GDM1 (cell line): ENCODE measurements around the gene TEKT2.
A peak's percentile ranks its signal among the peaks of the same experiment; 100 is the strongest.

Source experiments
- DNase-seq: peaks from one replicate; lab custom pipeline; 2025; lab: John Stamatoyannopoulos, UW

The TEKT2 gene

DNA sequence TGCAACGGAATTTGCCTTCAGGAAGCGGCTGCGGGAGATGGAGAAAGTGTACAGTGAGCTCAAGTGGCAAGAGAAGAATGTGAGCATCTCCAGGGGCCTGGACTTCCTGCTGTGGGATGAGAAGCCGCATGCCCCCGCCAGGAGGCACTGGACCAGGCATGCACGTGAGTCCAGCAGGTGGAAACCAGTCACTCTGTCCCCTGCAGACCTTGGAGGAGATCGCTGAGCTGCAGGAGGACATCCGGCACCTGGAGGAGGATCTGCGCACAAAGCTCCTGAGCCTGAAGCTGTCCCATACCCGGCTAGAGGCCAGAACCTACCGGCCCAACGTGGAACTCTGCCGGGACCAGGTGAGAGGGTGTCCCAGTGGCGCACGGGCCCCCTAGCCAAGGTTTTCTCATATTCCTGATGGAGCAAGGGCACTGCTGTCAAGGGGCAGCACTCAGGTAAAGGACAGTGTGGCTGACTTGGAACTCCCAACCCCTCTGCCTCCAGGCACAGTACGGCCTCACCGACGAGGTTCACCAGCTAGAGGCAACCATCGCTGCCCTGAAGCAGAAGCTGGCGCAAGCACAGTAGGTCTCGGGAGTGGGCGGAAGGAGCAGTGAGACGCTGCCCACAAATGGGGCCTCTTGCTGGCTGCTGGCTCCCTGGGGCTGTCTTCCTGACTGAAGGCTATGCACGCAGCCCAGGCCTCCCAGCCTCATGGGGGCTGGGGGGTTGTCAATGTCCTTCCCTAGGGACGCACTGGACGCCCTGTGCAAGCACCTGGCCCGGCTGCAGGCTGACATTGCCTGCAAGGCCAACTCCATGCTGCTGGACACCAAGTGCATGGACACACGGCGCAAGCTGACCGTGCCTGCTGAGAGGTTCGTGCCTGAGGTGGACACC, 3.6 kb downstream of the TEKT2 start:
- DNase-seq, result no peak

DNA sequence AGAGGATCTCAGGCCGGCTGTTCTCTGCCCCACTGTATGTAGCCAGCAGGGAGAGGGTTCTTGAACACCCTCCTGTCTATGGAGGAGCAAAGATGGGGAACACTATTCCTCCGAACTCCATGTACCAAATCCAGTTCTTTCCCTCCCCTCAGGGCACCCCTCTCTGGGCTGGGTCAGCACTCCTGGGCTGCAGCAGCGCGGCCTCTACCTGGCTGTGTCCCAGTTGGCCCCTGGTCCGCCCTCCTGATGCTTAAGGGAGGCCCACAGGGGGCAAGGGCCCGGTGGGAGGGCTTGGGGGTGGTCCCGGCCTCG, 4.3 kb downstream of the TEKT2 start:
- DNase-seq, result no peak

DNA sequence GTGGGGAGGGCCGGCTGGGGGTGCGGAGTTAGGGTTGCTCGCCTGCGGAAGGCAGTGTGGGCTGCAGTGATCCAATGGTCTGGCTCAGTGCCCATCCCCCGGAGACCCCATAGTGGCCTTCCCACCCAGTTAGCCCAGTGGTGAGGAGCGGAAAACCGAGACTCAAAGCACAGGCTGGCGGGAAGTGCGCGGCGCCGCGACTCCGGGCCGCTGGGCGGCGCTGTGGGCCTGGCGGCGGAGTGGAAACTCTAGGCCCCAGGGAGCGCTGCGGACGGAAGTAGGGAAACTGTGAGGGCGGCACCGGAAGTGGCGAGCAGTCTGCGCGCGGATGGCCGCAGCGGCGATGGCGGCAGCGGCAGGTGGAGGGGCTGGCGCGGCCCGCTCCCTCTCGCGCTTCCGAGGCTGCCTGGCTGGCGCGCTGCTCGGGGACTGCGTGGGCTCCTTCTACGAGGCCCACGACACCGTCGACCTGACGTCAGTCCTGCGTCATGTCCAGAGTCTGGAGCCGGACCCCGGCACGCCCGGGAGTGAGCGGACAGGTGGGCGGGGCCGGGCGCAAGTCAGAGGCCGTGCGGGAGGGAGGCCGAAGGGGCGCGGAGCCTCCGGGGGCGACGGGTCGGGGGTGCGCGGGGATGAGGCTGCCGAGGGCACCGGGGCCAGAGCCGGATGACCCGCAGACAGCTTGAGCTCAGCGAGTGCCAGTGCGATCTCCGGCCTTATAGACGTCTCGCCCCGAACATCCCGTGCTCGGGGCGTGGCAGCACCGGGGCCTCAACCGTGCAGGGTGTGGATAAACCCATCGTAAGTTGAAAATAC, 4.9 kb downstream of the TEKT2 start, which contains the start of gene ADPRS:
ADPRS (plus strand) TSS at position 316 of the 816 bp plus-strand sequence; CDS start at position 329, 13 bp downstream.
- DNase-seq, result peak; percentile 82

DNA sequence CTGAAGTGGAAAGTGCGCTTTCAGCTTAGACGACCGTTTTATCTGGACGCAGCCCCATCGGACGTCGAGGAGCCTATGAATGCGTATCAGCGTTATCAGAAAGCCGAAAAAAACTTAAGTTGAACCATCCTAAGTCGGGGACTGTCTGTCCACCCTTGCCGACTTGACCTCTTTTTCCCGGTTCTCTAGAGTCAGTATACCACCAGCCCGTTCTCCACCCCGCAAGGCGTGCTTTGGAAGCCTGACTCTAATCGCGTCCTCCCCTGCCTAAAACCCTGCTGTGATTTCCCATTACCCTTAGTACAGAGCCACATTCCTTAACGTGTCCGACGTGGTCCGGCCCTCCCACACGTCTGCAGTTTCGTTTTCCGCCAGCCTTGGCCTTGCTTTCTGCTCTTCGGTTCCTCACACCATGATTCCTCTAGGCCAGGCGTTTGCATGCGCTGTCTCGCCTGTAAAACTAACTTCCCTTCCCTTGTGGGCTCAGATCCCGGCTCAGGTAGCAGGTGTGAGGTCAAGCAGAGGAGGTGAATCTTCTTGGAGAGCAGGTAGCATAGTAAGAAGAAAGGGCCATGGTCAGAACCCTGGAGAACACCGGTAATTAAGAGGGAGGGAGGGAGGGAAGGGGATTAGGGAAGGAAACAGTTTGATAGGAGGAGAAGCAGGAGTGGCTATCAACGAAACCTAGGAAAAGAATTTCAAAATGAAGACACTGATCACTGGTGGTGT, 5.7 kb downstream of the TEKT2 start:
- no peak for DNase-seq

DNA sequence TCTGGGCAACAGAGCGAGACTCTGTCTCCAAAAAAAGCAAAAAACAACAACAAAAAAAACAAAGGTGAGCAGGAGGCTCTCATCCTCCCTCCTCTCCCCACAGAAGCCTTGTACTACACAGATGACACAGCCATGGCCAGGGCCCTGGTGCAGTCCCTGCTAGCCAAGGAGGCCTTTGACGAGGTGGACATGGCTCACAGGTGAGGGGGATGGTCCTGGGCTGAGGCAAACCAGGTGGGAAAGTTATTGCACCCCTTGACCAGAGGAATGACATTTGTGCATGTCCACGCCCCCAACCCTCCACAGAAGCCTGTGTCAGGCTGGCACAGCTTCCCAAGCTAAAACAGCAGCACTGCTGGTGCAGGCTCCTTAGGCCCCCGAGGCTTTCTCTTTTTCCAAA, 7.2 kb downstream of the TEKT2 start:
- DNase-seq, result no peak

DNA sequence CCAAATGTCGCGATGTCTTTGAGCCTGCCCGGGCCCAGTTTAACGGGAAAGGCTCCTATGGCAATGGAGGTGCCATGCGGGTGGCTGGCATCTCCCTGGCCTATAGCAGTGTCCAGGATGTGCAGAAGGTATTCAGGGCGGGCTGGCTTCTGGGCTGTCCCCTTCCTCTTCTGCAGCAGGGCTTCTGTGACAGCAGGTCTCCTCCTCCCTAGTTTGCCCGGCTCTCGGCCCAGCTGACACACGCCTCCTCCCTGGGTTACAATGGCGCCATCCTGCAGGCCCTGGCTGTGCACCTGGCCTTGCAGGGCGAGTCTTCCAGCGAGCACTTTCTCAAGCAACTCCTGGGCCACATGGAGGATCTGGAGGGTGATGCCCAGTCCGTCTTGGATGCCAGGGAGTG, 7.8 kb downstream of the TEKT2 start:
- DNase-seq, result no peak

DNA sequence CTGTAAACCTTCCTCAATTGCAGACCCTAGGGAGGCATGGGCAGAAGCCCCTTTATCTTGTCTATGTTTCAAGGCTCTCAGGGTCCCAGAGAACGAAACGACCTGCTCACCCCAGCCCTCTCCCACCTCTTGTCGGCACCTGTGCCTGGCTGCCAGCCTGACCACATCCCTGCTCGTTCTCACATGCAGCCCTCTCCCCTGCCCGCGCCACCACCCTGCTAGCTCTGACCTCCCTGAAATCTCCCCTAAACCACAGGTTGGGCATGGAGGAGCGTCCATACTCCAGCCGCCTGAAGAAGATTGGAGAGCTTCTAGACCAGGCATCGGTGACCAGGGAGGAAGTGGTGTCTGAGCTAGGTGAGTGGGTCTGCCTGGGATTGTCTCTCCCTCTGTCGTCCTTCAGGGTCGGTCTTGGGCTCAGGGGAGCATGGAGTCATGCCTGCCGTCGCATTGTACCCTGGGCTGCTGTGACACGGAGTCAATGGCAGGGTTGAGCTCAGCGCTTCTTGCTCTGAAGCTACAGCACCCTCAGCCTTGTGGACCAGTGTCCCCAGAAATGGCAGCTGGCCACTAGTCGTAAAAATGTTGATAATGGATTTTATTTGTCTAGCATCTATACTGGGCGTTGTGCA, 8.4 kb downstream of the TEKT2 start:
- DNase-seq, result no peak

DNA sequence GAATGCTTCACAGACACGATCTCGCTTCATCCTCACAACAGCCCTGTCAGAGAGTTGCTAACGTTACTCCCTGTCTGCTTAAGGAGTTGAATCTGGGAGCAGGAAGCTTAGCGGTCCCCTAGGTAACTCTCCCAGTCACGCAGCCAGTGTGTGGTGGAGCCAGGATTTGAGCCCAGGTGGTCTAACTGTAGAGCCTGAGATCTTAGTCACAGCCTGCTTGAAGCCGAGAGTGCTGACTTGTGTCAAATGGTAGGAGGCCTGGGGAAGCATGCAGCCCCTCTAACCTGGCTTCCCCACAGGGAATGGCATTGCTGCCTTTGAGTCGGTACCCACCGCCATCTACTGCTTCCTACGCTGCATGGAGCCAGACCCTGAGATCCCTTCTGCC, 8.9 kb downstream of the TEKT2 start:
- no peak for DNase-seq

DNA sequence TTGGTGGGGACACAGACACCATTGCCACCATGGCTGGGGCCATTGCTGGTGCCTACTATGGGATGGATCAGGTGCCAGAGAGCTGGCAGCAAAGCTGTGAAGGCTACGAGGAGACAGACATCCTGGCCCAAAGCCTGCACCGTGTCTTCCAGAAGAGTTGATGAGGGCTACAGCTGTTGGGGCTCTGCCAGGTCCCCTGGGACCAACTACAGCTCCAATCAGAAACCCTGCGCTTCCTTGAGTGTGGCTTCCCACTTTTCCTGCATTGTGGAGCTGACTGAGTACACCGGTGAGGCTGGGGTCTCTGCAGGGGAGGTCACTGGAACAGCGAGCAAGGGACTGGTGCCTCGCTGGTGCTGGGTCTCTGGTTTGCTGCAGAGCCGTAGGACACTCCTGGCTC, 9.3 kb downstream of the TEKT2 start:
- DNase-seq, result no peak

DNA sequence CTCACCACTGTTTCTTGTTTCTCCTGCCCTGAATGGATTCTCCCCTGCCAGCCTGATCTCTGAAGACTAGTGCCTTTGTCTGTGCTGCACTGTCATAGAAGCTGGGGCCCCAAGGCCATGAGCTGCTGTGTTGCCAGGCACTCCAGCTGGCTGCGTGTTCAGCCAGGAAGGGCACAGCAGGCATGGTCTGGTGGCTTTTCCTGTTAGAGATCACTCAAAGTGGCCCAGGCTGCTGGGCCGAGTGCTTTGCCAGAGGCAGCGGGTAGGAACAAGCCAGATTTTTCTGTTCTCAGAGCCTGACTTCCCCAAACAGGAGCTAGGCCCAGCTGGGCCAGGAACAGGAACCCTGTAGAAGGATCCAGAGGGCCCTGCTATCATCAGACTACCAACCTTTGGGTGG, 10.0 kb downstream of the TEKT2 start:
- no peak for DNase-seq

DNA sequence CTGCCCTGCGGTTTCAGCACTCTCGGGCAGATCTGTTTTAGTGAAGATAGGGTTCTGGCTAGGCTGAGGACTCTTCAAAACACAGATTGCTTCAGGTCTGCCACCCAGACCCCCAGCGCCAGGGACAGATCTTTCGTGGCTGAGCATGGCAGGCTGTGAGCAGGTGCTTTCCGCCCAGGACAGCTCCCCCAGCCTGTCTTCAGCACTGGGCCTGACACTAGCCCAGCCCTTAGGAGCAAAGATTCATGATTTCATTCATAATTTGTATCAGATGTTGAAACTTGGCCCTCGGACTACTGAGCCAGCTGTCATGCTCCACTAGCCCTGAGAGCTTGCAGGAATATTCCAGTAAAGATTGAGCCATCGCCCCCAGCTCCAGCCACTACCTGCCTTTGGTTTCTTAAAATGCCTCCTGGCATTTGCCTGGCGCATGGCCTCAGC, 10.7 kb downstream of the TEKT2 start:
- DNase-seq, result no peak

DNA sequence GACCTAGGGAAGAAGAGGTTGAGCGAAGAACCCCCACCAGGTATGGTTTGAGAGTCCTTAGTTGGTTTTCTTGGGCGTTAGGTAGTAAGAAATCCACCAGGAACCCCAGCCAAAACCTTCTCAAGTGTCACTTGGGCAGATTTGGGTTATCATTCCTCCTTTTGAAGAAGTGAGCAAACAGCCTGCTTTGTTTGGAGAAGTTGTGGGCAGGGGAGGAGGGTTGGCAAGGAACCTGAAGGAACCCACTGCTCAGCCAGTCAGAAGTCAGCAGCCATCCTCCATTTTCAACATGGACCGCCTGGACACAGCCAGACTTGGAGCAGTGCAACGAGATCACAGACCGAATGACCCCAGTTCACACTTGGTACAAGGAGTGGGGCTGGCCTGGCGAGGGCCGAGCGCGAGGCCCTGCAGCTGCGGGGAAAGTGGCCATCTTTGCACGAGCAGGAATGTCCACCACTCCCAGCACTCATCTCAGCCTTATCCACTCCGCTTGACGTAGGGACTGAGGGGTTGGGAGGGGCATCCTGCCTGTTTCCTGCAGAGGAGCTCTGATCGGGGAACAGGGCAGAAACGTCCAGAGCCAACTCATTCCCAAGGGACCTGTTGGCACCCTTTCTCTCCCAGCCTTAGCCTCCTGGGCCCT, 12.0 kb downstream of the TEKT2 start:
- peak; percentile 17 for DNase-seq

DNA sequence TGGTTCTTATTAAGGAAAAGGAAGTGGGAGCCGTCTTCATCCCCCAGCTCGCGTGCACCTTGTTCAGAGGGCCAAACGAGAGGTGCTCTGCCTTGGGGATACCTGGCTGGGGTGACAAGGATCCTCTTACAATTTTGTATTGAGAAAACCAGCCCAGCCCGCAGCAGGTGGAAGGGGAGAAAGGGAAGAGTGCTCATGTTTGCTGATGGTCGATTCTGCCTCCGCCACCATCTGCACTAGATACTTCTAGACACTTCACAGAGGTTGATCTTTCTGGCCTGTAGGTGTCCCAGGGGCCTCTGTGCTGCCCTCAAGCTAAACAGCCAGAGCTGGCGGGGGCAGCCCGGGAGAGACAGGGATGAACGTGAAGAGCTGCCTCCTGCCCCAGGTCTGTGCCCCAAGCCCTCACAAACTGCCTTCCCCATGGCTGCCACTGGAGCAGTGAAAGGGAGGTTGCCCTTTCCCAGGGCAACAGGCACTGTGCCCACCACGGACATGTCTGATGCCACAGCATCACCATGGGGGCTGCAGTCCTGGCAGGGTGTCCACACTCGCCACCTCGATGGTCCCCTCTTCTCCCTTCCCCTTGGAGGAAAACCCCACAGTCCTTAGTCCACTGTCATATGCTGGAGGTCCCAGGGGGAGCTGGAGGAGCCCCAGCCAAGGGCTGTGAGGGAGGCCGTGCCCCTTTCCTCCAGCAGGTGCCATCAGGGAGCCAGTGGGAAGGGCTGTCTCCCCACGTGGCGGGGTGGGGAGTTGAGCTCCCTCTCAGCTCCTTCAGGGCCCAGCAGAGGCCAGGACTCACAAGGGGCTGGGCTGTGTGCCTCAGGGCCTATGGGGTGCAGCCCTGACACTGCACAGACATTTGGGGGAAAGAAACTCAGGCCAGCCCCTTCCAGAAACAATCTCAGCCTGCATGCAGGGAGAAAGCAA, 12.9 kb downstream of the TEKT2 start:
- no peak for DNase-seq

DNA sequence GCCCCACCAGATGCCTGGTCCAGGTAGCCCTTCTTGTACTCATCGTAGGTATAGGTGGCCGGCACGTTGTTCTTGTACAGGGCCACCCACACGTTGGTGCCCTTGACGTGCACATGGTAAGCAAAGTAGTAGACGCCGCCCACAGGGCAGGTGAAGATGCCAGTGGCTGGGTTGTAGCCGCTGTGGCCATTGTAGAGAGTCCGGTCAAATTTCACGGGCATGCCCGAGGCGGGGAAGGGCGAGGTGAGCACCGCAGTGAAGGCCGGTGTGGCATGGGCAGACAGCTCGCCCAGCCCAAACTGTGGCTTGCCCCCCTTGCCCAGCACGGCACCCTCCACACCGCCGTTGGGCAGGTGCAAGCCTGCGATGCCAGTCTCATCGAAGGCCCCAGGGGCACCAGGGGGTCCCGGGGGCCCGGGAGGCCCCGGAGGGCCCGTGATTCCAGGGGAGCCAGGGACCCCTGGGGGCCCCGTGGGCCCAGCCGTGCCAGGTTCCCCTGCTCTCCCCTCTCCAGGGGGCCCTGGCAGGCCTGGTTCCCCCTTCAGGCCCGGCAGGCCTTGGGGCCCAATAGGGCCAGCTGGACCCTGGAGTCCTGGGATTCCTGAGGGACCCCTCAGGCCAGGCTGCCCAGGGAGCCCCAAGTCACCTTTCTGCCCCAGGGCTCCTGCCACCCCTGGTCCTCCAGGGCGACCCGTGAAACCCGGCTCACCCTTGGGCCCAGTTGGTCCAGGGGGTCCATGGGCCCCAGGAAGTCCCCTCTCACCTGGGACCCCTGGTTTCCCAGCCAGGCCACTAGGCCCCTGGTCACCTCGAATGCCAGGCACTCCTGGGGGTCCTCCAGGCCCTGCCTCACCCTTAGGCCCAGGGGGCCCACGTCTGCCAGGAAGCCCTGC, 14.0 kb downstream of the TEKT2 start:
- no peak for DNase-seq

DNA sequence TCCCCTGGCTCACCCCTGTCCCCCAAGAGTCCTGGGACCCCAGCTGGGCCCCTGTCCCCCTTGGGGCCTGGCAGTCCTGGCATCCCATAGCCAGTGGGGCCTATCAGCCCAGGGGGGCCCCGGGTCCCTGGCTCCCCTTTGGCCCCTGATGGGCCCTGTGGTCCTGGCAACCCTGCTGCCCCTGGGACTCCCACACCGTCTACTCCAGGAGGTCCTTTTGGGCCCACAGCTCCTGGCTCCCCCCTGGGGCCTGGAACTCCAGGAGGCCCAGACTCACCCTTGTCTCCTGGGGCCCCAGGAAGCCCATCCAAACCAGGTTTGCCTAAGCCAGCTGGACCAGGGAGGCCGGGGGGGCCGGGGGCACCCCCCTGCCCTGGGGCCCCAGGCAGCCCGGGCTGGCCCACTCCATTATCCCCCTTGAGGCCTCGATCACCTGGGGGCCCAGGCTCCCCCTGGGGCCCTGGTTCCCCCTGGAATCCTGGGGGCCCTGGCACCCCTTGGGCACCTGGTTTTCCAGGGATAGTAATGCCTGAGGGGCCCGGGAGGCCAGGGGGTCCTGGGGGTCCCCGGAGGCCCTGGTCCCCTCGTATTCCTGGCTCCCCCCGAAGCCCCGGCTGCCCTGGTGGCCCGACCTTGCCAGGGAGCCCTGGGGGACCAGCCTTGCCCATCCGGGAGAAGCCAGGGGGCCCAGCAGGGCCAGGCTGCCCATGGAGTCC, 14.9 kb downstream of the TEKT2 start:
- DNase-seq, result no peak

DNA sequence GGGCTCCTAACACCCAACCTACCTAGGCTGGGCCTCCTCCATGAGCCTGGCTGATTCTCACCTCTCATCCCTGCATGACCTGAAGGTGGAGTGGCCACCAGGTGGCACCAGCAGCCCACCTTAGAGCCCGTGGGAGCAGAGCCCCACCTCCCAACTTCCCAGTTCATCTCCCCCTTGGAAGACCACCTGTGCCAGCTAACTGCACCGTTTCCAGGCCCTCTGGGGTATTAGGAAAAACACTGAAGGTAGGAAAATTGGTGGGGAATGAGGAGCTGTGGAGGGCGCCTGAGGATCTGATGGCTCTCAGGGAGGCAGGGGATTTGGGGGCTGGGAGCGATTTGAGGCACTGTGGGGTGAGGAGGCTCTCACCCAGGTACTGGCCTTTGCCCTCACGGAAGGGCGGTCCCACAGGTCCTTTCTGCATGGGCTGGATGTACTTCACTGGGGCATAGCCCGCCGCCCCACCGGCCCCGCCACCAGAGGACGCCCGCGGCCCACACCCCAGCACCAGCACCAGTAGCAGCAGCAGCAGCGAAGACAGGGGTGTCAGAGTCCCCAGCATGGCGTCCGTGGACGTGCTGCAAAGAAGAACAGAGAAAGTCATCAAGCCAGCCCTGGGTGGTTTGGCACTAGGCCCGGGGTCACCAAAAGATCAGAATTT, 15.9 kb downstream of the TEKT2 start:
- peak; percentile 54 for DNase-seq

DNA sequence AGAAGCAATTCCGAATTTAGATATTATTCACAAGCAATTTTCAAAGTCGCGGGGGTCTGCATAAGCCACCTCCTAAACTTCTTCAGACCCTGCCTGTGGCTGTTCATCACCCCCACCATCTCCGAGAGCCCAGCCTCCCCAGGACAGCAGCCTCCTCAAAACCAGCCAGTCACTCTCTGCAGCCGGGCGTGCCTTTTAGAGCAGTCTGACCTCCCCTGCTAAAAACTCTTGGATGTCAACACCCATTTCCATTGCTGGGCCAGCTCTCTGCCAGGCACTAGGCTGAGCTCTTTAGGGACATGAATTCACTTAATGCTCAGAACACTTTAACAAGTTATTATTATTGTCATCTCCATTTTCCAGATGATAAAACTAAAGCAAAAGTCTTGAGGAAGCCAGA, 16.5 kb downstream of the TEKT2 start:
- DNase-seq, result no peak

DNA sequence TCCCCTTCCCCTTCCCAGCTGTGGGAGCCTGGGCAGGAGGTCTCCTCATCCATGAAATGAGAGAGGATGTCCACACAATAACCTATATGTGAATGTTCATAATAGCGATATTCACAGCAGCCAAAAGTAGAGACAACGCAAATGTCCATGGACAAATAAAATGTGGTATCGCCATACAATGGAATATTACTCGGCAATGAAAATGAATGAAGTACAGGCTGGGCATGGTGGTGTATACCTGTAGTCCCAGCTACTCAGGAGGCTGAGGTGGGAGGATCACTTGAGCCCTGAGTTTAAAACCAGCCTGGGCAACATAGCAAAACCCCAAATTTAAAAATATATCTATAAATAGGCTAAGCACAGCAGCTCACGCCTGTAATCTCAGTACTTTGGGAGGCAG, 17.7 kb downstream of the TEKT2 start:
- no peak for DNase-seq
